ENCODE results near the gene OPN4. TPM values are rescaled to one million over a fixed set of nuclear protein-coding genes. Genes with fewer than 3 reads are reported as not detected.

Gene OPN4
- total and polyA plus RNA-seq, 8 donors, result not detected

DNA sequence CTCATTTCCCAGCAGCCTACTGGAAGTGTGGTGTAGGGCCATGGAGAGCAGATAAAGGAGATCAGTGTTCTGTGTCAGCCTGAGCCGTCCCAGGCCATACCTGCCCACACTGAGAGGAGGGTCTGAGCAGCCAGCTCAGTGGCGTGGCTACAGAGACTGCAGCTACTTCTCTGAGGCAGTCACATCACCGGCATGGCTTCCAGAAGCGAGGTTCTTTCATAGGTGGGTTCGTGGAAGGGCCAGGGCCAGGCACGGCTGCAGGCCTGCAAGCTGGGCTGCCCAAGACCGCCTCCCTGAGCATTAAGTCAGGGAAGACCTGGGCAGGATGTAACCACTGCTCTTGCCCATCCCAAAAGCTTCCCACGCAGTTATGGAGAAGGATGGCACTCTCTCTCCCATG, 48.8 kb downstream of the OPN4 start:
- Histone ChIP-seq H3K27ac (no peak overlapping the region), H3K9me3 (no peaks in the 10 kb centered on the region), H3K27me3 (no peaks in the 10 kb centered on the region), H3K4me3 (no peak overlapping the region), H3K4me1 (no peaks in the 10 kb centered on the region), H3K36me3 (no peaks in the 10 kb centered on the region)
- DNase-seq, result no peak
- TF ChIP-seq POLR2AphosphoS5 (IDR thresholded peaks at IDR 0.05) (no peak), EP300 (IDR thresholded peaks at IDR 0.05) (no peak), POLR2A (IDR thresholded peaks at IDR 0.05) (no peak)
- TF ChIP-seq, protein P1, sequence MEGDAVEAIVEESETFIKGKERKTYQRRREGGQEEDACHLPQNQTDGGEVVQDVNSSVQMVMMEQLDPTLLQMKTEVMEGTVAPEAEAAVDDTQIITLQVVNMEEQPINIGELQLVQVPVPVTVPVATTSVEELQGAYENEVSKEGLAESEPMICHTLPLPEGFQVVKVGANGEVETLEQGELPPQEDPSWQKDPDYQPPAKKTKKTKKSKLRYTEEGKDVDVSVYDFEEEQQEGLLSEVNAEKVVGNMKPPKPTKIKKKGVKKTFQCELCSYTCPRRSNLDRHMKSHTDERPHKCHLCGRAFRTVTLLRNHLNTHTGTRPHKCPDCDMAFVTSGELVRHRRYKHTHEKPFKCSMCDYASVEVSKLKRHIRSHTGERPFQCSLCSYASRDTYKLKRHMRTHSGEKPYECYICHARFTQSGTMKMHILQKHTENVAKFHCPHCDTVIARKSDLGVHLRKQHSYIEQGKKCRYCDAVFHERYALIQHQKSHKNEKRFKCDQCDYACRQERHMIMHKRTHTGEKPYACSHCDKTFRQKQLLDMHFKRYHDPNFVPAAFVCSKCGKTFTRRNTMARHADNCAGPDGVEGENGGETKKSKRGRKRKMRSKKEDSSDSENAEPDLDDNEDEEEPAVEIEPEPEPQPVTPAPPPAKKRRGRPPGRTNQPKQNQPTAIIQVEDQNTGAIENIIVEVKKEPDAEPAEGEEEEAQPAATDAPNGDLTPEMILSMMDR (IDR thresholded peaks at IDR 0.05), result no peak
- intact Hi-C loops (cut with DNase I; ENCODE audit: low total_unique reads), result loop anchor here (5.0 kb wide), 1 partner anchor 194 kb away; no protein-coding TSS in a partner anchor
- 89 to 98% (median 94%) methylated on average over 3 to 8 of the region's 8 CpGs for WGBS, 5 donors

DNA sequence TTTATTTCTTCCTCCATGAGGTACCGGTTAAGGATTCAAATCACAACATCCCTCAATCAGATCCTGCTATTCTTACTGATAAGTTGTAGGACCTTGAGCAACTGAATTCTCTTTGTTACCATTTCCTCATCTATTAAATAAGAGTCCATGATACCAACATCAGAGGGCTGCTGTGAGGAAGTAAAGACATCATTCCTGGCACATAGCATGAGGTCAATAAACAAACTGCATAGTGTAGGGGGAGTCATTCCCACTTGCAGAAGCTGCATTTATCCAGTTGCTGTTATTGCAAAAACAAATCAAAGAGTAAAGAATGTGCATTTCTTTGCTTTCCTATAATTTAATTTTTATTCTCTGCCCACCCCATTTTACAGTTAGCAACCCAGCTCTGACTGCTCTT, 50.8 kb downstream of the OPN4 start:
- Histone ChIP-seq H3K4me1 (peaks cover 0 to 6% (median under 1%) of the 10 kb centered on the region in 4 donors), H3K27ac (no peak overlapping the region), H3K27me3 (no peaks in the 10 kb centered on the region), H3K4me3 (no peak overlapping the region), H3K9me3 (no peaks in the 10 kb centered on the region), H3K36me3 (no peaks in the 10 kb centered on the region)
- 79 to 97% (median 90%) methylated on average over 1 of the region's 1 CpG for WGBS, 5 donors
- TF ChIP-seq POLR2AphosphoS5 (IDR thresholded peaks at IDR 0.05) (no peak), EP300 (IDR thresholded peaks at IDR 0.05) (no peak), POLR2A (IDR thresholded peaks at IDR 0.05) (no peak)
- TF ChIP-seq, protein P1 (IDR thresholded peaks at IDR 0.05), result no peak
- intact Hi-C loops (cut with DNase I; ENCODE audit: low total_unique reads), result no loop called here
- no peak for DNase-seq

- Histone ChIP-seq H3K27me3 (no peaks in the 10 kb centered on the region), H3K27ac (peak overlapping the region in 1 of 5 donors; percentile 99), H3K36me3 (no peaks in the 10 kb centered on the region), H3K9me3 (no peaks in the 10 kb centered on the region), H3K4me1 (peaks cover 2 to 13% (median 7%) of the 10 kb centered on the region in 4 donors), H3K4me3 (no peak overlapping the region)
- 84 to 98% (median 93%) methylated on average over 2 of the region's 2 CpGs for WGBS, 5 donors
- intact Hi-C loops (cut with DNase I; ENCODE audit: low total_unique reads), result no loop called here
- TF ChIP-seq POLR2AphosphoS5 (IDR thresholded peaks at IDR 0.05), result no peak
- TF ChIP-seq, protein P1 (IDR thresholded peaks at IDR 0.05), result no peak
- TF ChIP-seq POLR2A (IDR thresholded peaks at IDR 0.05), result no peak
- no peak for TF ChIP-seq EP300 (IDR thresholded peaks at IDR 0.05)
- DNase-seq, result no peak
Observed at GRCh38 chr10:86705905-86706304, 51.6 kb downstream of the OPN4 start.

DNA sequence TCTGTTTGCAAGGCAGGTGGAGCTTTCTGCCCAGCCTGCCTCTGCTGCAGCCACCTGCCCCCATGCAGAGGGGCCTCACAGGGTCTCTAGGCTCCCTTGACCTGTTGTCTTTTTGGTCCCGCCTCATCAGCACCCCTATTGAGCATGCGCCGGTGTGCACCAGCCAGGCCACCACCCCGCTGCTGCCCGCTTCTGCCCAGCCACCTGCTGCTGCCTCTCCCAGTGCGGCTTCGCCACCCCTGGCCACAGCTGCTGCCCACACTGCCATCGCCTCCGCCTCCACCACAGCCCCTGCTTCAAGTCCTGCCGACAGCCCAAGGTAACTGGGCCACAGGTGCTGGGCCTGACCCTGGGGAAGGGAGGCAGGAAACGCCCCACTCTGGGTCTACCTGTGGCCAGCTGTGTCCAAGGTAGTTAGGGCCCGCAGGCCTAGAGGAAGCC, 52.1 kb downstream of the OPN4 start:
- Histone ChIP-seq H3K9me3 (no peaks in the 10 kb centered on the region), H3K27ac (peak overlapping the region in 1 of 5 donors; percentile 99), H3K4me1 (peaks cover 3 to 15% (median 10%) of the 10 kb centered on the region in 4 donors), H3K36me3 (no peaks in the 10 kb centered on the region), H3K27me3 (no peaks in the 10 kb centered on the region), H3K4me3 (no peak overlapping the region)
- WGBS, 5 donors, result 67 to 90% (median 81%) methylated on average over 10 to 12 of the region's 12 CpGs
- intact Hi-C loops (cut with DNase I; ENCODE audit: low total_unique reads), result no loop called here
- DNase-seq, result no peak
- TF ChIP-seq POLR2AphosphoS5 (IDR thresholded peaks at IDR 0.05) (no peak), POLR2A (IDR thresholded peaks at IDR 0.05) (no peak), EP300 (IDR thresholded peaks at IDR 0.05) (no peak)
- TF ChIP-seq, protein P1 (IDR thresholded peaks at IDR 0.05), result no peak
